HG02759 (cell line): Measurements from ENCODE around the gene CXXC5.

Experiments
- ATAC-seq: cut with Tn5 transposase; IDR thresholded peaks from one replicate; pipeline ENCODE4 v1.9.1; 2021; ENCODE audit warnings: mild to moderate bottlenecking, moderate library complexity; ENCODE audit not compliant: unreplicated experiment

Gene CXXC5

DNA sequence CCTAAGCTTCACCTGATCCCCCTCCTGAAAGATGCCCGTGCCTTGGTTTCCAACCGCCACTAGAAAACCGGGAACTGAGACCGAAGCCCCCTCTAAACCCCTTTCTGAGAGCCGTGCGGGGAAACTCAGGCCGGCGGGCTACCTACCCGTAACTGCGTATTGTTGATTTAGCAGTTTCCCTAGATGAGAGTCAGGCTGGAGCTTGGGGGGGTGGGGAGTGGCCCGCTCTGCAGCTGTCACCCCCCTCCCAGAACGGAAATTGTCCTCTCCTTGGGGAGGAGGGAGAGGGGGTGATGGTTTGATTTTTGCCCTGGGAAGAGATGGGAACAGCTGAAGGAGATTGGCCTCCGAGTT lies 2.5 kb downstream of the CXXC5 start:
- ATAC-seq, result no peak

DNA sequence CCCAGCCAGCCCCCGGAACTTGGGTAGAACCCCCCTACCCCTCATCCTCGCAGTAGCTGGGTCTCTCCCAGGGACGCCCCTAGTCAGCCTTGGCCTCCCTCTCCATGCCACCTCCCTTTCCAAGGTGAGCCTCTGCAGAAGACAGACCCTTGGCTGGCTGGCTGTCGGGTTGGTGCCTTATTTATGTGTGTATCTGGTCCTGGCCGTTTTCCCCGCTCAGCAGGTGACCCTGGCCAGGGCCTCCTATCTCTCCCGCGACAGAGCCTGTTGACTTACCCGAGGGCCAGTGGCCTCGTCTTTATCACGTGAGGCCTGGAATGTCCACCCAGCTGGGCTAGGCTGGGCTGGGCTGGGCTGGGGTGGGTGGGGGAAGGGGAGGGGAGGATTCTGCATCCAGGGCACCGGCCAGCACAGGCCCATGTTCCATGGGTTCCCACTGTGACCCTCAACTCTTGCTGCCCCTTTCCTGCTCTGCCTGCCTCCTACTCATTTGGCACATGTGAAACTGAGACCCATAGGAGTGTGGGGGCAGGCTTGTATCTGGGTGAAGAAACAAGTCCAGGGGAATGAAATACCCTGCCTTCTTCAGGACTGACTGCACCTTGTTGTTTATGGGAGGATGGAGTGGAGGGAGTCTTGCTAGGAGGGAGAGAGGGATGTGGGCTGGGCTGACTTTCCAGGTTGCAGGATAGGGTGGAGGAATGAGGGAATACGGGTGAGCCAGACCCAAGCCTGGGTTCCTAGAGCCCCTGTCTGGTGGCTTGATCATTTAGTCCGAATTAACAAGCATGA lies 3.1 kb downstream of the CXXC5 start:
- ATAC-seq, result no peak

DNA sequence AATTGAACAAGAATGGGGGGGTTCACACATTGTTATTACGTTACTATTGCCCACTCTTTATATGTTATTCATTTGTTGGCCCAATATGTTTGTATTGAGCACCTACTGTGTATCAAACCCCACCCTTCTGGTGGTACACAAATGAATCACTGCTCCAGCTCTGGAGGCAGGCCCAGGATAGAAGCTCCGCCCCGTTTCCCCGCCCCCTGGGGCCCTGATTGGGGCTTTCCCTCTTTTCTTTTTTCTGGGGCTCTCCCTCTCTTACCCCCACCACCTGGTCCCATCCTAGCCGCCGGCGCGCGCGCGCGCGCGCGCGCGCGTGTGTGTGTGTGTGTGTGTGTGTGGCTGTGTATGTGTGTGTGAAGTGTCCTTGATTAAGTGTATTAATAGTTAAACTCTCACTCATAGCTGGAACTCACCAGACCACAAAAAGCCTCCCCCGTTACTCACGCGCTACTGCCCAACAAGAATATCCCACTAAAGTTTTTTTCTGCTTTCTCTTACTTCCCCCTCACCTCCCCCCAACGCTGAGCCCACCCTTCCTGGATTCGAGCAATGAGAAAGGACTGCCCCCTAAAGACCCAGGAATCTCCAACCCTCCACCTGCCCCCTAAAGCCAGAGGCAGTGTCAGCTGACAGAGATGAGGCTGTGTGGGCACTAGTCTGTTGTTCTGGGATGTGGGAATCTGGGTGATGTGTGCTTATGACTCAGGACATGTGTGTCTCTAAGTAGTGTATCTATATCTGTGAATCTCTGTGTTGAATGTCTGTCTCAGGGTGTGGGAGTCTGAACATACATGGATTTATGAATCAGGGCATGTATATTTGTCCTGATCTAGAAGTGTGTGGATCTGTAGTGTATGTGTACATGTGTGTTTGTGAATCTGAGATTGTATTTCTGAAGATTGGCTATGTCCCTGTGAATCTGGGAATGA lies 4.0 kb downstream of the CXXC5 start:
- ATAC-seq, result peak; percentile 41

- peak; percentile 27 for ATAC-seq
These were observed 4.7 kb downstream of the CXXC5 start for GRCh38 chr5:139652788-139653241.

- ATAC-seq, result no peak
These were observed 5.5 kb downstream of the CXXC5 start for GRCh38 chr5:139653616-139654015.

- no peak for ATAC-seq
These were observed 6.3 kb downstream of the CXXC5 start for GRCh38 chr5:139654464-139654863.

DNA sequence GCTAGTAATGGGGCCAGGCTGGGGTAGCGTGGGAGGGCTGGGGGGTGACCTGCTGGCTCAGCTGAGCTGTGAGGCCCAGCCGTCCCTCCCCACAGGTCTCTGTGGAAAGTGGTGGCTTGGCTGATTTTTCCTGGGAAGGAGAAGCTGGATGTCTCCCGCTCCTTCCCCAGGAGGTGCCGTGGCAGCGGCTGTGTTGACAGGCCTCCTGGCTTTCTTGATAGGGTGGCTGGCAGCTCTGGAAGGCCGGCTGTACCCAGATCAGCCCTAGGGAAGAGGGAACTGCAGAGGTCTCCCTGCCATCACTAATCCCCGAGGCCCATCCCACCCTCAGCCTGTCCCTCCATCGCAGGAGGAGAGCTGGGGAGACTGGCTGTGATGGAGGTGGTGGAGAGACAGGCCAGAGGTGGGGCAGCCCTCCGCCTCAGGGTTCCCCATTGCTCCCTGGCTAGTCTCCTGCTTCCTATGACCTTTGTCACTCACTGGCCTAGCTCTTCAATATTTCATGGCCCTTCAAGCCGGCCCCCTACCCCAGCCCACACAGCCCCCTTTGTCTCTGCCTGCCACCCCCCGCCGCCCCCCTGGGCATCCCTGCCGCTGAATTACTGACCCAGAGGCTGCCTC lies 6.8 kb downstream of the CXXC5 start:
- no peak for ATAC-seq

DNA sequence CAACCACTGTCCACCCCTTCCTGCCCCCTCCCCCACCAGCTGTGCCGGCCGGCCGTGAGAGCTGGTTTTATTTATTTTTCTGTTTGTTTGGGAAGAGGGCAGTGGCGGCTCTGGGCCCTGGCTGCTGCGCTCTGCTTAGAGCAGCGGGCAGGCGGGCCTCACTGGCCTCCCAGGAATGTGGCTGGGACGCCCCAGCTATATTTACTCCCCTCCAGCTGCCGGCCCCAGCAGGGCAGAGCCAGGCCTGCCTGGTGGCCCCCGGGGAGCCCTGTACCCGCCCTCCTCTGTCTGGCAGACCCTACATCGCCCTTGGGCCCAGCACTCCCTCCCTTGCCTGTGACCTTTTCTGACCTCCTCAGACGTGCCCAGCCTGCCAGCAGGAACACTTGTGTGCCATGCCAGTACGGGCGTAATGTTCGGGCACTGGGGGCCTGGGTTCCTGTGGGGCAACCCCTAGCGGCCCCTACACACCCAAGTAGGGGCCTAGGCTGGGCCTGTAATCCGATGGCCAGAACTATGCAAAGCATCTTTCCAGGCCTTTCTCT lies 7.7 kb downstream of the CXXC5 start:
- no peak for ATAC-seq

- no peak for ATAC-seq
These were observed 9.5 kb downstream of the CXXC5 start for GRCh38 chr5:139657363-139658321.

GRCh38 chr5:139658501-139658927 lies 10.4 kb downstream of the CXXC5 start:
- ATAC-seq, result no peak

DNA sequence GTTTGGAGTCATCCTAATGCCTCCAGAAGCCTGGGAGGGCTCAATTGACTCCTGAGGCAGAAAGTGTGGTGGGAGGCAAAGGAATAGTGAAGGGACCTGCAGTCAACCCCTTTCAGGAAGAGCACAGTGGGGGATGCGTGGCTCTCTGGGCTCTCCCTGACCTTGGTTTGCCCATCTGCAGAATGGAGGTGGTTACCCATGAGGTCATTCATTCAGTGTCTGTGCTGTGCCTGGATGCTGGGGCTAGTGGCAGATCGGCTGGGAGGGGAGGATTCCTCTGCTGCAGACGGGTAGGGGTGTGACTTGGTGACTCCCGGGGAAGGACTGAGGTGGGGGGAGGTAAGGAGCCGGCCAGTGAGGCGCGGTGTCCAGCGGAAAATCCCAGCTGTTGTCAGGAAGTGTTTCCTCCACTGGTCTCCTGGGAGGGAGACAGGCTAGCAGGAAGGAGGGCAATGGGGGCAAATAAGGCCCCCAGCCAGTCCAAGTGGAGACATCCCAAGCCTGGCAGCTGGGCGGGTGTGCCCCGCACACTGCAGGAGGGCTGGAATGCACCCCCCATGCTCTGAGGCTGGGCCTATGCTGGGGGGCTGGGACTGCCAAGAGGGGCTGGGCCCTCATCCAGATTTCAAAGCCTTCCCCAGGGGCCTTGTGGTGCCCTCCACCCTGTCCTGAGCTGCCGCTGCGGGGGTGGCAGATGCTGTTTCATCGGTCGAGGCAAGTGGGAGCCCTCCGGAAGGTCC lies 10.9 kb downstream of the CXXC5 start:
- peak; percentile 23 for ATAC-seq

GRCh38 chr5:139659695-139660101 lies 11.5 kb downstream of the CXXC5 start:
- no peak for ATAC-seq

DNA sequence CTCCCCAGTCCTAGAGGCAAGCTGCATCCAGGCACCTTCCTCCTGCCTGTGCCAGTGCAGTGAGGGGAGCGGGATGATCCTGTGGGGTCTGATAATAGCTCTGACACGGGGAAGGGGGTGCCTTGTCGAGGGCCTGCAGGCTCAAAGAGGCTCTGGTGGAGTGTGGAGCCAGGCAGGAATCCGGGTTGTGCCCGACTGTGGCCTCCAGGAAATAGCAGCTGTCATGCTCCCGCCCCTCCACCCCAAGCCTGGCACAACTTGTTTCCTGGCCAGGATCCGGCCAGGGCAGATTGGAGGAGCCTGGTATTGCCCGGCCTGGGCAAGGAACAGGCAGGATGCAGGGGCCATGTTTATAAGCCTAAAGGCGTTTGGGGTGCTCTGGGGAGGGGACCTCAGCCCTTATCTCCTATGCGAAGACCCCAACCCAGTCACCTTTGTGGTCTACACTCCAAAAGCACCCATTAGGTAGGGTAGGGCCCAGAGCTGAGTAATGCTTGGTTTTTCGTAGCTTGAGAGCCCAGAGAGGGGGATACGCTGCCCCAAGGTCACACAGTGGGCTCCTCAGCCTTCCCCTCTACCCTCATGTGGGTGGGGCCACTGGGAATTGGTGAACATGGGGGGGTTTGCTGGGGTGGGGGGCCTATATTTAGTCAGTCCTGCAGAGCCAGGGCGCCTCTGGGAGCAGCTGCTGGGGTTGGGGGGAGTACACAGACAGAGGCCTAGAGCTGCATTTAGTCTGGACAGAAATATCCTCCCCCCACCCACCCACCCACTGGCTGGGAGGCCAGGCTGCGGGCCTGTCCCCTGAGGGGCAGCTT lies 12.2 kb downstream of the CXXC5 start:
- no peak for ATAC-seq

- ATAC-seq, result peak; percentile 44
These were observed 13.0 kb downstream of the CXXC5 start for GRCh38 chr5:139660923-139661814.

DNA sequence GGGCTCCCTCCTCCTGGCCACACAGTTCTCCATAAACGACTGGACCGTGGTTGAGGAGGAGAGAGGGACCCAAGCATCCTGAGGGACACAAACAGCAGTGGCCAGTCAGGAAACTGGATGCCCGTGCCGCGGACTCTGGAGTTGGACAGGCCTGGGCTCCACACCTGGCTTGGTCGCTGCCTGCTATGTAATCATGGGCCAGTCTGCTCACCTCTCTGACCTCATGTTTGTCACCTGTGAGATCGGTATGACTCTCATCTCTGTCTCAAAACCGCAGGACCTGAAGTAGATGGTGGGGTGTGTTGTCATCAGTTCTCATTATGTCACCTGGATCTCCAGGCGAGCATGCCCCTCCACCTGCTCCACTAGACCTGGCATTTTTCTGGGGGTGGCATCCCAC lies 14.5 kb downstream of the CXXC5 start:
- no peak for ATAC-seq

- no peak for ATAC-seq
These were observed 15.3 kb downstream of the CXXC5 start for GRCh38 chr5:139663207-139664085.
